Psoas muscle (tissue), 8 donors: ENCODE results near the gene MAP2K1. TPM values are rescaled to one million over a fixed set of nuclear protein-coding genes. Genes with fewer than 3 reads are reported as not detected.

ENCODE experiments used
- ATAC-seq, 4 donors: fragments of 200-7000 bp; cut with Tn5 transposase; one replicate each; pipeline ENCODE4 v1.9.1; 2020; ENCODE audit warnings: moderate library complexity in 3 of 4, mild to moderate bottlenecking in 2 of 4
- DNase-seq, 2 donors: peaks; one replicate each; pipeline ENCODE4 v3.0.0-alpha.2; 2020
- H3K27ac ChIP-seq: fragments of 200-600 bp; one replicate; pipeline ENCODE4 v1.8.0; 2022
- H3K27me3 ChIP-seq, 3 donors: fragments of 200-600 bp in 1 of 3; one replicate each; pipeline versions ENCODE4 v1.6.1 to v1.8.0; 2013 to 2022; ENCODE audit warnings: low read length in 2 of 3, mild to moderate bottlenecking in 2 of 3, moderate library complexity in 1 of 3; ENCODE audit not compliant: insufficient read depth in 3 of 3
- H3K36me3 ChIP-seq, 2 donors: fragments of 200-600 bp in 1 of 2; one replicate each; pipeline versions ENCODE4 v1.6.1 to v1.8.0; 2013 to 2022; ENCODE audit warnings: low read depth in 1 of 2, mild to moderate bottlenecking in 1 of 2, moderate library complexity in 1 of 2; ENCODE audit not compliant: insufficient read depth in 1 of 2
- H3K4me1 ChIP-seq: fragments of 200-600 bp; one replicate; pipeline ENCODE4 v1.8.0; 2022
- H3K4me3 ChIP-seq: fragments of 200-600 bp; one replicate; pipeline ENCODE4 v1.8.0; 2022; ENCODE audit warnings: mild to moderate bottlenecking
- H3K9me3 ChIP-seq: fragments of 200-600 bp; one replicate; pipeline ENCODE4 v1.8.0; 2022
- WGBS, 3 donors: extraction: QIAGEN DNeasy Blood & Tissue Kit; methylation state at CpG; one replicate each; pipeline versions ENCODE4 v1.1.6 to v1.1.7; 2013; 5-methylcytosine and 5-hydroxymethylcytosine counted together
- intact Hi-C, 2 donors: fragments of 100-400 bp; cut with DNase I; formaldehyde crosslinking; loops; one replicate each; pipeline versions ENCODE4 v1.11.0 to v1.14.2; 2022
- polyA plus RNA-seq, 3 donors: library from polyadenylated mRNA; stranded (reverse); fragments of 200-250 nt; gene quantifications; one replicate each; pipeline ENCODE4 v1.2.3, GENCODE V29; 2013
- total RNA-seq, 4 donors: library from RNA; stranded (reverse); fragmentation: NEBNext Ultra II Directional in 2 of 4; extraction: Animal tissue kit (Norgen Biotek cat#: 25700) in 2 of 4; gene quantifications; one replicate each; pipeline versions ENCODE4 v1.2.1 to v1.2.4, GENCODE V29; 2021 to 2023
- TF ChIP-seq, protein P1 (sequence below): fragments of 200-600 bp; IDR thresholded peaks from one replicate; pipeline ENCODE4 v1.8.0; 2022; ENCODE audit warnings: antibody characterized with exemption
- donor health status: healthy with polysubstance abuse.
- donor health status: DM: no; HTN: no; CAD: no; lungs with moderate emphysema.
- donor health status: Bipolar disorder and iron deficiency.
- donor health status: healthy.
- donor health status: DM: yes; HTN: yes; CAD: no.
- donor health status: DM: no; HTN: no; CAD: no.
- donor health status: DM: no; HTN: no; CAD: no.
- donor health status: DM: yes; HTN: yes; CAD: no.

MAP2K1 gene
- total and polyA plus RNA-seq, 7 donors: 56.3 to 135 (median 66.9) TPM

DNA sequence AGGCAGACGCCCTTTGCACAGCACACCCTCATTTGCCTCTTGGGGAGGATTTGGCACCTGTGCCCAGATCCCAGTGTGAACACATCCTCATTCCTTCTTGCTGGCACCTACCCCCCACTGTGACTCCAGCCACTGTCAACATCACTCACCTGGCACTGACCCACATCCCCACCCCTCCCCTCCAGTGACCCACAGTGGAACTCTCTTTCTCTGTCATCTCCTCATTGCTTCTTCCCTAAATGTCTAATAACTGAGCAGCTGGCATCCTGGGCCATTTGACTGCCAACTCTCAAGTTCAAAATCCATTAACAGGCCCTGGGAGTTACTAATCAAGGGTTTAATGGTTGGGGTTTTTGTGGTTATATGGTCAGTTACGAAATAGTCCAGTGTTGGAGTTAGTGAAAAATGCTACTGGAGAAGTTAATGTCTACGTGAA lies 96.4 kb downstream of the MAP2K1 start:
- no peak overlapping the region for H3K27ac ChIP-seq
- peaks cover 5% of the 10 kb centered on the region for H3K4me1 ChIP-seq
- TF ChIP-seq, protein P1, sequence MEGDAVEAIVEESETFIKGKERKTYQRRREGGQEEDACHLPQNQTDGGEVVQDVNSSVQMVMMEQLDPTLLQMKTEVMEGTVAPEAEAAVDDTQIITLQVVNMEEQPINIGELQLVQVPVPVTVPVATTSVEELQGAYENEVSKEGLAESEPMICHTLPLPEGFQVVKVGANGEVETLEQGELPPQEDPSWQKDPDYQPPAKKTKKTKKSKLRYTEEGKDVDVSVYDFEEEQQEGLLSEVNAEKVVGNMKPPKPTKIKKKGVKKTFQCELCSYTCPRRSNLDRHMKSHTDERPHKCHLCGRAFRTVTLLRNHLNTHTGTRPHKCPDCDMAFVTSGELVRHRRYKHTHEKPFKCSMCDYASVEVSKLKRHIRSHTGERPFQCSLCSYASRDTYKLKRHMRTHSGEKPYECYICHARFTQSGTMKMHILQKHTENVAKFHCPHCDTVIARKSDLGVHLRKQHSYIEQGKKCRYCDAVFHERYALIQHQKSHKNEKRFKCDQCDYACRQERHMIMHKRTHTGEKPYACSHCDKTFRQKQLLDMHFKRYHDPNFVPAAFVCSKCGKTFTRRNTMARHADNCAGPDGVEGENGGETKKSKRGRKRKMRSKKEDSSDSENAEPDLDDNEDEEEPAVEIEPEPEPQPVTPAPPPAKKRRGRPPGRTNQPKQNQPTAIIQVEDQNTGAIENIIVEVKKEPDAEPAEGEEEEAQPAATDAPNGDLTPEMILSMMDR: no peak
- no peaks in the 10 kb centered on the region for H3K27me3 ChIP-seq
- intact Hi-C loops: loop anchor here in 1 of 2 donors (10.0 kb wide), 1 partner anchor 1468 kb away; no protein-coding TSS in a partner anchor
- H3K9me3 ChIP-seq: no peaks in the 10 kb centered on the region
- DNase-seq (peak; percentile 34 to 56), ATAC-seq (peak in 3 of 4 donors; percentile 73 to 82 (median 80))
- 59 to 74% (median 65%) methylated on average over 3 of the region's 3 CpGs for WGBS, 3 donors
- H3K4me3 ChIP-seq: no peak overlapping the region
- peaks cover 0 to 51% of the 10 kb centered on the region in 2 donors for H3K36me3 ChIP-seq

DNA sequence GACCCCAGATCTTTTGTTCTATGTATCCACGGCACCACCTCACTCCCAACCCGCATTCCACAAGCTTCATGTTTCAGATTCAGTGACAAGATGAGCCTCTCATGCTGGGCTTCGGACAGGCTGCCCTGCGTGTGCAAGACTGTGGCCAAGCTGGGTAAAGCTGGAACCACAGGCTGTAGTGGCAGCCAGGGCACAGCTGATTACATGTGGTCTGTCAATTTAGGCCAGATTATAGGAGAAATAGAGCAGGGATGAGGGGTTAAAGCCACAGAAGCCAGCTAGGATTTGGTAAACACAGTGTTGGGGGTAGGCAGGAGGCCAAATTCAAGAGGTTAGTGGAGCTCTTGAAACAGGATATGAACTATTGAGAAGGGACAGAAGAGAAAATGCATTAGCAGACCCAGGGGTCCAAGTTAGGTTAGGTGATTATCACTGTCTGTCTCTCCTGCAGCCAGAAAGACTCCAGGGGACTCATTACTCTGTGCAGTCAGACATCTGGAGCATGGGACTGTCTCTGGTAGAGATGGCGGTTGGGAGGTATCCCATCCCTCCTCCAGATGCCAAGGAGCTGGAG lies 97.9 kb downstream of the MAP2K1 start:
- H3K4me3 ChIP-seq: no peak overlapping the region
- DNase-seq (no peak), ATAC-seq (no peak)
- no peaks in the 10 kb centered on the region for H3K9me3 ChIP-seq
- WGBS, 3 donors: 60 to 68% (median 67%) methylated on average over 5 of the region's 5 CpGs
- intact Hi-C loops: loop anchor here in 1 of 2 donors (10.0 kb wide), 1 partner anchor 1470 kb away; no protein-coding TSS in a partner anchor
- H3K36me3 ChIP-seq: peaks cover 0 to 64% of the 10 kb centered on the region in 2 donors
- TF ChIP-seq, protein P1: no peak
- H3K4me1 ChIP-seq: peaks cover 11% of the 10 kb centered on the region
- H3K27ac ChIP-seq: no peak overlapping the region
- H3K27me3 ChIP-seq: no peaks in the 10 kb centered on the region

DNA sequence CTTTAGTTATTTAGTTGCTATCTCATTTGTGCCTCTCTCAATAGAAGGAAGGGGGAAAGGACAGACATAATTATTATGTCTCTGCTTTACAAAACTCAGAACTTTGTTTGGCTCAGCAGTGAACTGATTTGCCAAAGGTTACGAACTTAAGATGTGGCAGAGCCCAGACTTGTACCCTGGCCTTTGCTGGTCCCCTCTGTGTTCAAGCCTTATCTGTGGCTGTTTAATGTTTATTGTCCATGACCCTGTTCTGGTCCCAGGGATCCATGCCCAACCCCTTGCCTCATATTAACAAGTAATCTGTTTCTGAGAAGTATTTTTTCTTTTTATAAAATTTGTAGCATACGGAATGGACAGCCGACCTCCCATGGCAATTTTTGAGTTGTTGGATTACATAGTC lies 100.2 kb downstream of the MAP2K1 start:
- intact Hi-C loops: loop anchor here in 1 of 2 donors (10.0 kb wide), 1 partner anchor 1472 kb away; no protein-coding TSS in a partner anchor
- H3K4me3 ChIP-seq: no peak overlapping the region

DNA sequence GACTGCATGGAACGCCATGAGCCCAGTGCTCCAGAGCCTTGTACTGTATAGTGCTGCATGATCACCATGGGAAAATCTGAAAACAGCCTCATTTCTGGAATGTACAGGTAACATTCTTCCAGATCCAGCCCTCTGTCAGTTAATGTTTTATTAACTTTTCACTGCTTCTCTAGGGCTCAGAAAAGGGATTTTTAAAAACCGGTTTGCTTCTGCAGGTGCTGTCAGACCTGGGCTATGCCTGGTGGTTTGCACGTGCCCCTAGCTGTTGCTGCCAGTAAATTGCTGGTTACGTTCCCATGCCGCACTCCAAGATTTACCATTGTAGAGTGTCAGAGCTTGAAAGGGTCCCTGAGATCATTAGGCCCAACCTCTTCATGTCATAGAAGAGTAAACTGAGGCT lies 101.8 kb downstream of the MAP2K1 start:
- intact Hi-C loops: loop anchor here in 1 of 2 donors (10.0 kb wide), 1 partner anchor 1474 kb away; no protein-coding TSS in a partner anchor
- Histone ChIP-seq H3K9me3 (no peaks in the 10 kb centered on the region), H3K27me3 (no peaks in the 10 kb centered on the region), H3K36me3 (peaks cover 7 to 85% of the 10 kb centered on the region in 2 donors), H3K4me3 (no peak overlapping the region), H3K4me1 (peaks cover 12% of the 10 kb centered on the region), H3K27ac (no peak overlapping the region)
- DNase-seq (no peak), ATAC-seq (no peak)
- 84 to 89% (median 89%) methylated on average over 5 of the region's 5 CpGs for WGBS, 3 donors
- TF ChIP-seq, protein P1: no peak

More for the DNA sequence above, 100.2 kb downstream of the MAP2K1 start:
- Histone ChIP-seq H3K27me3 (no peaks in the 10 kb centered on the region), H3K36me3 (peaks cover 7 to 76% of the 10 kb centered on the region in 2 donors), H3K9me3 (no peaks in the 10 kb centered on the region), H3K27ac (no peak overlapping the region), H3K4me1 (peaks cover 17% of the 10 kb centered on the region)
- WGBS, 3 donors: 92 to 93% (median 92%) methylated on average over 3 of the region's 3 CpGs
- TF ChIP-seq, protein P1: no peak
- no peak for DNase-seq
- ATAC-seq: no peak
